ENCODE data around the gene GALNS.

- no peak for TF ChIP-seq CTCF (IDR thresholded peaks at IDR 0.05)
- TF ChIP-seq POLR2AphosphoS5 (IDR thresholded peaks at IDR 0.05; ENCODE audit: low read depth, low read length) = no peak
These were observed 26.0 kb downstream of the GALNS start for GRCh38 chr16:88830783-88831182.

Measured in Panc1 (cell line).